LHCN-M2 (cell line): ENCODE results near the gene ABCA3. TPM values are rescaled to one million over a fixed set of nuclear protein-coding genes. Genes with fewer than 3 reads are reported as not detected.
A peak's percentile ranks its signal among the peaks of the same experiment; 100 is the strongest.

Source experiments
- DNase-seq: peaks from one replicate; pipeline ENCODE4 v3.0.0-alpha.2; 2012; ENCODE audit warnings: low read depth
- total RNA-seq: library from RNA; depleted of rRNA; stranded (reverse); fragments of >200 nt; gene quantifications from 2 replicates; pipeline ENCODE4 v1.2.3, GENCODE V29; 2014

The ABCA3 gene
- total RNA-seq, 1 experiment from 2014 or later, result 0.29 TPM

- DNase-seq, result no peak
Observed at GRCh38 chr16:2317231-2318020, 23.1 kb downstream of the ABCA3 start.

- no peak for DNase-seq
Observed at GRCh38 chr16:2308089-2308962, 32.2 kb downstream of the ABCA3 start.

- DNase-seq, result no peak
Observed at GRCh38 chr16:2299915-2300192, 40.7 kb downstream of the ABCA3 start.

- no peak for DNase-seq
Observed at GRCh38 chr16:2299121-2299914, 41.2 kb downstream of the ABCA3 start.

- no peak for DNase-seq
Observed at GRCh38 chr16:2298621-2299020, 41.9 kb downstream of the ABCA3 start.

- no peak for DNase-seq
Observed at GRCh38 chr16:2297506-2297860, 43.0 kb downstream of the ABCA3 start.

- DNase-seq, result peak; percentile 59
Observed at GRCh38 chr16:2296661-2297505, 43.6 kb downstream of the ABCA3 start.

- no peak for DNase-seq
Observed at GRCh38 chr16:2295056-2295798, 45.3 kb downstream of the ABCA3 start.

- no peak for DNase-seq
Observed at GRCh38 chr16:2292221-2292620, 48.3 kb downstream of the ABCA3 start.

- DNase-seq, result no peak
Observed at GRCh38 chr16:2289282-2289681, 51.2 kb downstream of the ABCA3 start.

- DNase-seq, result no peak
Observed at GRCh38 chr16:2288726-2289125, 51.8 kb downstream of the ABCA3 start.

- DNase-seq, result no peak
Observed at GRCh38 chr16:2287916-2288547, 52.5 kb downstream of the ABCA3 start.

GRCh38 chr16:2286550-2286949 is 54.0 kb downstream of the ABCA3 start:
- no peak for DNase-seq

GRCh38 chr16:2285731-2286191 is 54.8 kb downstream of the ABCA3 start:
- DNase-seq, result no peak

- no peak for DNase-seq
Observed at GRCh38 chr16:2284797-2285576, 55.5 kb downstream of the ABCA3 start.

GRCh38 chr16:2284001-2284770 is 56.3 kb downstream of the ABCA3 start:
- DNase-seq, result no peak

- no peak for DNase-seq
Observed at GRCh38 chr16:2282866-2283555, 57.5 kb downstream of the ABCA3 start.

- DNase-seq, result no peak
Observed at GRCh38 chr16:2282262-2282661, 58.3 kb downstream of the ABCA3 start.
